Endodermal cell (in vitro differentiated cells): ENCODE measurements around the gene PLEKHA1. TPM values are rescaled to one million over a fixed set of nuclear protein-coding genes. Genes with fewer than 3 reads are reported as not detected.

Experiments
- DNase-seq: peaks from one replicate; pipeline ENCODE4 v3.0.0-alpha.2; 2017
- H3K27ac ChIP-seq: 2 replicates; pipeline ENCODE4 v1.5.1; 2013; ENCODE audit warnings: mild to moderate bottlenecking, low read depth, low read length, moderate library complexity
- H3K27me3 ChIP-seq: 2 replicates; pipeline ENCODE4 v1.6.1; 2013; ENCODE audit warnings: mild to moderate bottlenecking, low read length, moderate library complexity; ENCODE audit not compliant: insufficient read depth, control insufficient read depth, poor library complexity, severe bottlenecking
- H3K36me3 ChIP-seq: 2 replicates; pipeline ENCODE4 v1.7.0; 2013; ENCODE audit warnings: mild to moderate bottlenecking, low read length, moderate library complexity; ENCODE audit not compliant: control insufficient read depth, insufficient read depth
- H3K4me1 ChIP-seq: one replicate; pipeline ENCODE4 v1.7.0; 2013; ENCODE audit warnings: low read length; ENCODE audit not compliant: control insufficient read depth, insufficient read depth
- H3K4me3 ChIP-seq: 2 replicates; pipeline ENCODE4 v1.5.1; 2013; ENCODE audit warnings: mild to moderate bottlenecking, low read length, moderate library complexity
- H3K9ac ChIP-seq: 2 replicates; pipeline ENCODE4 v1.6.1; 2013; ENCODE audit warnings: mild to moderate bottlenecking, low read length, moderate library complexity; ENCODE audit not compliant: poor library complexity, severe bottlenecking; ENCODE audit errors: extremely low read depth
- H3K9me3 ChIP-seq: 2 replicates; pipeline ENCODE4 v1.6.1; 2013; ENCODE audit warnings: mild to moderate bottlenecking, low read length, moderate library complexity; ENCODE audit not compliant: control insufficient read depth
- H3K27ac Mint-ChIP-seq: 2 replicates; pipeline ENCODE4 v1.8.0; 2020; ENCODE audit warnings: mixed read lengths
- H3K27me3 Mint-ChIP-seq: 2 replicates; pipeline ENCODE4 v1.8.0; 2021; ENCODE audit warnings: mild to moderate bottlenecking, mixed read lengths; ENCODE audit not compliant: insufficient read depth
- H3K36me3 Mint-ChIP-seq: 2 replicates; pipeline ENCODE4 v1.8.0; 2020; ENCODE audit warnings: low read depth, mixed read lengths
- H3K4me1 Mint-ChIP-seq: 2 replicates; pipeline ENCODE4 v1.8.0; 2020; ENCODE audit warnings: mixed read lengths
- H3K4me3 Mint-ChIP-seq: 2 replicates; pipeline ENCODE4 v1.8.0; 2020; ENCODE audit warnings: mild to moderate bottlenecking, moderate library complexity, mixed read lengths
- H3K9me3 Mint-ChIP-seq: 2 replicates; pipeline ENCODE4 v1.8.0; 2020; ENCODE audit warnings: mild to moderate bottlenecking, mixed read lengths
- WGBS, 2 experiments: methylation state at CpG; one replicate each; pipeline versions ENCODE4 v1.1.5 to v1.1.7; 2013; ENCODE audit warnings: missing lambda C conversion rate in 2 of 2, mixed read lengths in 1 of 2; ENCODE audit not compliant: insufficient coverage in 1 of 2, insufficient read length in 1 of 2; 5-methylcytosine and 5-hydroxymethylcytosine counted together
- total RNA-seq, 2 donors: library from RNA; stranded (reverse); fragmentation: NEBNext Ultra II Directional in 1 of 2; extraction: Animal tissue kit (Norgen Biotek cat#: 25700) in 1 of 2; gene quantifications; 2 replicates in 1 of 2; 3 replicates in 1 of 2; pipeline ENCODE4 v1.2.1, GENCODE V29; 2021
- TF ChIP-seq, protein P1 (sequence below): fragments of 200-600 bp; sonication (generic); conservative IDR thresholded peaks from 2 replicates; pipeline ENCODE4 v1.5.0; 2021; ENCODE audit warnings: antibody characterized with exemption, mild to moderate bottlenecking

The PLEKHA1 gene
- total RNA-seq, 2 donors from 2014 or later, result 29.6 to 49.0 TPM

DNA sequence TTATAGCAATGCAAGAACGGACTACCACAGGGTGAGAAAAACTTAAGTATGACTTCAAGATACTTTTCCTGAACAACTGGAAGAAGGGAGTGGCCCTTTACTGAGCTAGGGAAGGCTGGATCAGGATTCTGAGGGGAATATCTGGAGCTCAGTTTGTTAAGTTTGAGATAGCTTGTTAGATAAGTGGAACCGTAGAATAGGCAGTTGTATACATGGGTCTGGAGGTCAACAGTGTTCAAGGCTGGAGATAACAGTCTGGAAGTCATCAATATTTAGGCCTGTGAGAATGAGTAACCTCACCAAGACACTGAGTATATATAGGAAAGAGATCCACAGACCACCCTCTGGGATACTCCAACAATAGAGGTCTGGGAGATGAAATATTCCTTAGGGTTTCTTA is 7.2 kb downstream of the PLEKHA1 start:
- H3K4me3 ChIP-seq, result no peak overlapping the region
- no peaks in the 10 kb centered on the region for H3K9me3 ChIP-seq
- H3K36me3 Mint-ChIP-seq, result peaks cover 24% of the 10 kb centered on the region
- peaks cover 4% of the 10 kb centered on the region for H3K36me3 ChIP-seq
- no peaks in the 10 kb centered on the region for H3K4me1 ChIP-seq
- no peak overlapping the region for H3K27ac Mint-ChIP-seq
- no peak overlapping the region for H3K27ac ChIP-seq
- no peak overlapping the region for H3K4me3 Mint-ChIP-seq
- no peaks in the 10 kb centered on the region for H3K27me3 Mint-ChIP-seq
- H3K9ac ChIP-seq, result no peak overlapping the region
- no peak for DNase-seq
- H3K4me1 Mint-ChIP-seq, result peaks cover 5% of the 10 kb centered on the region
- no peaks in the 10 kb centered on the region for H3K9me3 Mint-ChIP-seq
- H3K27me3 ChIP-seq, result no peaks in the 10 kb centered on the region
- 67% methylated on average over 2 of the region's 2 CpGs; no CpG with 5 or more reads in 1 of the 2 experiments for WGBS, 2 experiments
- TF ChIP-seq, protein P1, sequence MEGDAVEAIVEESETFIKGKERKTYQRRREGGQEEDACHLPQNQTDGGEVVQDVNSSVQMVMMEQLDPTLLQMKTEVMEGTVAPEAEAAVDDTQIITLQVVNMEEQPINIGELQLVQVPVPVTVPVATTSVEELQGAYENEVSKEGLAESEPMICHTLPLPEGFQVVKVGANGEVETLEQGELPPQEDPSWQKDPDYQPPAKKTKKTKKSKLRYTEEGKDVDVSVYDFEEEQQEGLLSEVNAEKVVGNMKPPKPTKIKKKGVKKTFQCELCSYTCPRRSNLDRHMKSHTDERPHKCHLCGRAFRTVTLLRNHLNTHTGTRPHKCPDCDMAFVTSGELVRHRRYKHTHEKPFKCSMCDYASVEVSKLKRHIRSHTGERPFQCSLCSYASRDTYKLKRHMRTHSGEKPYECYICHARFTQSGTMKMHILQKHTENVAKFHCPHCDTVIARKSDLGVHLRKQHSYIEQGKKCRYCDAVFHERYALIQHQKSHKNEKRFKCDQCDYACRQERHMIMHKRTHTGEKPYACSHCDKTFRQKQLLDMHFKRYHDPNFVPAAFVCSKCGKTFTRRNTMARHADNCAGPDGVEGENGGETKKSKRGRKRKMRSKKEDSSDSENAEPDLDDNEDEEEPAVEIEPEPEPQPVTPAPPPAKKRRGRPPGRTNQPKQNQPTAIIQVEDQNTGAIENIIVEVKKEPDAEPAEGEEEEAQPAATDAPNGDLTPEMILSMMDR, result no peak

DNA sequence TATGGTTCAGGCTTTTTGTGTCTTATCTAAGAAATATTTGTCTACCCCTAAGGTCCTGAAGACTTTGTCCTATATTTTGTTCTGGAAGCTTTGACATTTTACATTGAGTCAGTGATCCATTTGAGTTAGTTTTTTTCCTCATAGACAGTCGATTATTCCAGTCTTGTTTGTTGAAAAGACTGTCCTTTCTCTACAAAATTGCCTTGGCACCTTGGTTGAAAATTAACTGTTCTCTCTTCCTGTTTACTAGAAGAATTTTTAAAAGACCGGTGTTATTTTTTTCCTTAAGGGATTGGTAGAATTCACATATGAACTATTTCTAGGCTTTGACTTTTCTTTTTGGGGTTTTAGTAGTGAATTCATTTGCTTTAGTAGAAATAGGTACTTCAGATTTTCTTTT is 12.0 kb downstream of the PLEKHA1 start:
- H3K27ac Mint-ChIP-seq, result no peak overlapping the region
- Histone ChIP-seq H3K9ac (no peak overlapping the region), H3K36me3 (peaks cover 5% of the 10 kb centered on the region), H3K27me3 (no peaks in the 10 kb centered on the region), H3K27ac (no peak overlapping the region), H3K4me3 (no peak overlapping the region), H3K4me1 (no peaks in the 10 kb centered on the region), H3K9me3 (no peaks in the 10 kb centered on the region)
- H3K27me3 Mint-ChIP-seq, result no peaks in the 10 kb centered on the region
- TF ChIP-seq, protein P1, result no peak
- no peak overlapping the region for H3K4me3 Mint-ChIP-seq
- peaks cover 5% of the 10 kb centered on the region for H3K4me1 Mint-ChIP-seq
- peaks cover 28% of the 10 kb centered on the region for H3K36me3 Mint-ChIP-seq
- no peak for DNase-seq
- peaks cover 2% of the 10 kb centered on the region for H3K9me3 Mint-ChIP-seq
- 91% methylated on average over 2 of the region's 2 CpGs; no CpG with 5 or more reads in 1 of the 2 experiments for WGBS, 2 experiments

DNA sequence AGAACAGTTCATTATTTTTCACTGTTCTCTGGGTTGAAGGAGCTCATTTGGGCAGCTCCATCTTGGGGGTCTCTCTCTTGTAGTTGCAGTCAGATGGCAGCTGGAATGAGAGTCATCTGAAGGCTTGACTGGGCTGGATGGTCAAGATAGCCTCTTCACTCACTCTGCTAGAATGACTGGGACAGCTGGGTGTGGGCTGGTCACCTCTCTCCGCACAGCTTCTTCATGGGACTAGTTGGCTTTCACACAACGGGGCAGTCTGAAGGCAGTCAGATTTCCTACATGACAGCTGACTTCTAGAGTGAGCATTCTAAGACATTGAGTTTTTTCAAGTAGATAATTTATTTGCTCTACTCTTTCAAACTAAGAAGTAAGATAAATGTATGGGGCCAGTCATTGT is 13.1 kb downstream of the PLEKHA1 start:
- H3K27me3 ChIP-seq, result no peaks in the 10 kb centered on the region
- no peak overlapping the region for H3K9ac ChIP-seq
- H3K36me3 ChIP-seq, result peaks cover 5% of the 10 kb centered on the region
- H3K27ac Mint-ChIP-seq, result no peak overlapping the region
- peaks cover 28% of the 10 kb centered on the region for H3K36me3 Mint-ChIP-seq
- no peaks in the 10 kb centered on the region for H3K4me1 ChIP-seq
- H3K27me3 Mint-ChIP-seq, result no peaks in the 10 kb centered on the region
- TF ChIP-seq, protein P1, result no peak
- H3K9me3 Mint-ChIP-seq, result peaks cover 2% of the 10 kb centered on the region
- peaks cover 10% of the 10 kb centered on the region for H3K4me1 Mint-ChIP-seq
- H3K9me3 ChIP-seq, result no peaks in the 10 kb centered on the region
- no peak for DNase-seq
- no peak overlapping the region for H3K27ac ChIP-seq
- H3K4me3 Mint-ChIP-seq, result no peak overlapping the region
- 83 to 96% methylated on average over 1 to 2 of the region's 2 CpGs for WGBS, 2 experiments
- H3K4me3 ChIP-seq, result no peak overlapping the region
